Activated T-helper 17 cell treated with anti-CD3 and anti-CD28 coated beads, Interleukin-2, amount 50 U/mL, for 72 hours (primary cell): Measurements from ENCODE around the gene ARL8A. TPM values are rescaled to one million over a fixed set of nuclear protein-coding genes. Genes with fewer than 3 reads are reported as not detected.

Source experiments
- ATAC-seq: fragments of 150-1000 bp; cut with Tn5 transposase; replicated peaks from 2 replicates; pipeline ENCODE4 v1.10.0; 2021; ENCODE audit warnings: mild to moderate bottlenecking, moderate library complexity
- H3K27ac Mint-ChIP-seq: one replicate; pipeline ENCODE4 v1.8.0; 2022; ENCODE audit warnings: mixed read lengths
- H3K27me3 Mint-ChIP-seq: one replicate; pipeline ENCODE4 v1.8.0; 2022; ENCODE audit warnings: mixed read lengths
- H3K36me3 Mint-ChIP-seq: one replicate; pipeline ENCODE4 v1.8.0; 2022; ENCODE audit warnings: low read depth, mild to moderate bottlenecking, mixed read lengths
- H3K4me1 Mint-ChIP-seq: one replicate; pipeline ENCODE4 v1.8.0; 2022; ENCODE audit warnings: mixed read lengths
- H3K4me3 Mint-ChIP-seq: one replicate; pipeline ENCODE4 v1.8.0; 2022; ENCODE audit warnings: mild to moderate bottlenecking, mixed read lengths
- H3K9me3 Mint-ChIP-seq: one replicate; pipeline ENCODE4 v1.8.0; 2022; ENCODE audit warnings: mixed read lengths
- total RNA-seq, 2 donors: library from RNA; stranded (reverse); gene quantifications; one replicate each; pipeline ENCODE4 v1.2.3, GENCODE V29; 2022

ARL8A gene
- total RNA-seq, 2 donors from 2014 or later: 43.6 to 51.4 TPM

DNA sequence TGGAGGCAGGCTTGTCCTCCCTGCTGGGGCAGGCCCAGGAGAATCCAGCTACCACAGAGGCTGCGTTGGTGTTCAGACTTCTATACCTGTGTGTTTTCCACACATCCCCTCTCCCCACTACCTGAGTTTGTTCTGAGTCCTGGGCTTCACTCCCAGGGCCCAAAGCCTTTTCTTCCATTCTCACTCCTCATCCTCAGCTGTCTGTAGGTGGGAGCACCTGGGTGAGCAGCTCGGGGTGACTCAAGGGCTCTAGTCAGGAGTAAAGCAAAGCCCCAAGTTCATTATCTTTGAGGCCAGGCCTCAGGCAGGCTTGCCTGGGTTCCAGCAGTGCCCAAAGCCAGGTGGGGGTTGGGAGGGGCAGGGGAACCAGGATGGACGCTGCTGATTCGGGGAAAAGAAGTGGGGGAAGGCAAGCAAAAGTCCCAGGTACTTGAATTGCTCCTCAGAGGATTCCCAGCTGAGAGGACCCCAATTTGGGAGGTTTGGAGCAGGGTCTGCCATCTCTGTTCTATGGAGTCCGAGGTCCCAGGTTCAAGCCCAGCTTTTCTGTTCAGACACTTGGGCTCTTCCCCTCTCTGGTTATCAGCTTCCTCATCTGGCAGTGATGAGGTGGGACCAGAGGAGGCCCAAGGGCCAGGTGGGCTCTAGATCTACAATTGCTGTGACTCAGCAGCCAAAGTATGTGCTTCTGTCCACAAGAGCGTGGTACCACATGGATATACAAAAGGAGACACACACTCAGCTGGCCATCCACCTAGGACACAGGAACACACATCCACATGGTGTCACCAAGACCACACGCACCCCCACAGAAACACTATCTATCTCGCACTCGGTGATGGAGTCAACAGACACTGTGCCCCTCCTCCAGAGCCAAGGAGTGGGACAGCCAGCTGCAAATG, 21.7 kb upstream of the ARL8A start:
- no peaks in the 10 kb centered on the region for H3K27me3 Mint-ChIP-seq
- peak overlapping the region; percentile 100 for H3K27ac Mint-ChIP-seq
- H3K4me3 Mint-ChIP-seq: peak overlapping the region; percentile 100
- ATAC-seq: peak; percentile 11
- no peaks in the 10 kb centered on the region for H3K9me3 Mint-ChIP-seq
- peaks cover under 1% of the 10 kb centered on the region for H3K36me3 Mint-ChIP-seq
- H3K4me1 Mint-ChIP-seq: peaks cover 18% of the 10 kb centered on the region

DNA sequence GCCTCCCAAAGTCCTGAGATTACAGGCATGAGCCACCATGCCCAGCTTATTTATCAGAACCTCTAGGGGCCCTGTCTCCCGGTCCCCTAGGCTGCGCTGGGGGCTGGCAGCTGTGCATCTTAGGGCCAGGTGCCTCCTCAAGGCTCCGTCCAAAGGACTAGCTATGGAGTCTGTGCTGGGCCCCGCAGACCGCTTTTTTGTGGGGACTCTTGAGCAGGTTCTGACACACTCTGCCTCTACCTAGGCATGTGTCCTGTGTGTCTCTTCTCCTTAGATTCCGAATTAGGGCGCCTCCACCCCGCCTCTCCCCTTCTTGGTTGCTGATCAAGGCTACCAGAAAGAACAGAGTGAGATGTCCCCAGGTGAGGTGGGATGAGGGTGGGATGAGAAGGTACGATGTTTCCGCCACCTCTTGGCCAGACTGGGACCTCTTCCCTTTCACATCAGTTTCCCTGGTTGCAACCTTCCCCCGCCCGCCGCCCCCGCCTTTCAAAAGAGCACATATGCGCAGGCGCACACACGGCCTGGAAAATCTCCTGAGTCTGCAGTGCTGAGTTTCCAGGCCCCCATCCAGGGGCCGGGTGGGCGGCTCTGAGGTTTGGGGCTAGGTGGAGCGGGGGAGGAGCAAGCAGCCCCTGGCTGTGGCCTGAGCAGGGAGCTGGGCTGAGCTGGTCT, 20.9 kb upstream of the ARL8A start:
- peaks cover 8% of the 10 kb centered on the region for H3K36me3 Mint-ChIP-seq
- peak; percentile 36 for ATAC-seq
- peaks cover 18% of the 10 kb centered on the region for H3K4me1 Mint-ChIP-seq
- H3K27me3 Mint-ChIP-seq: no peaks in the 10 kb centered on the region
- no peaks in the 10 kb centered on the region for H3K9me3 Mint-ChIP-seq
- peak overlapping the region; percentile 100 for H3K27ac Mint-ChIP-seq
- H3K4me3 Mint-ChIP-seq: peak overlapping the region; percentile 100

DNA sequence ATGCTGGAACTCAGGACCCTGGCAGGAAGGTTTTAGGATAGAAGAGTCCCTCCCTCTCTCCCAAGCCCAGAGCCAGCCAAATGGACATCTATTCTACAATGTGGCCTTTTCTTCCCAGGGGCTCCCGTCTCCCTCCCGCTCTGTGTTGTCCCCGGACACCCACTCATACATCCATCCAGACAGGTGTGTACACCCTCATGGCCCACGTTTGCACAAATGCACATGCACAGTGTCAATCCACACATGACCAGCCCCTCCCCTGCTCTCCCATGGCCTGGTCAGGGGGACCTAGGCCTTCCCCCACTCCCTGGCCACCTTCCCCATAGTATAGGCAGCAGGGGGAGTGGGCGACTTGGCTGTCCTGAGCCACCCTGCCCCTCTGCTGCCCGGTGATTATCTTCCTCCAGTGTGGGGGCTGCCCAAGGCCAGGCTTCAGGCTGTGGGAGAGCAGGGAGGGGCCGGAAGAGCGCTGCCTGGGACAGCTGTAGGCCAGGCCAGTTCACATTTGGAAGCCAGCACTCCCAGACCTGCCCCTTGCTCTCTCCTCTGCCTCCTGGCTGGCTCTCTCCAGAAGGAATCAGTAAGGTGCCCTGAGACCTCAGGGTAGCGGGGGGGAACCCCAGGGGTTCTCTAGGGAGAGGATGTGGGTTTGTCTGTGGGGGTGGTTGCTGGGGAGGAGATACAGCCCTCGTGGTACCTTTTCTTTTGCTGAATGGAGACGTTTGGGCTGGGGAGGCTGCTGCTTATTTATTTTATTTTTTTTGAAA, 19.9 kb upstream of the ARL8A start:
- Mint-ChIP-seq H3K27ac (peak overlapping the region; percentile 100), H3K36me3 (peaks cover 17% of the 10 kb centered on the region), H3K4me3 (peak overlapping the region; percentile 100), H3K27me3 (no peaks in the 10 kb centered on the region), H3K4me1 (peaks cover 18% of the 10 kb centered on the region), H3K9me3 (no peaks in the 10 kb centered on the region)
- ATAC-seq: peak; percentile 61

DNA sequence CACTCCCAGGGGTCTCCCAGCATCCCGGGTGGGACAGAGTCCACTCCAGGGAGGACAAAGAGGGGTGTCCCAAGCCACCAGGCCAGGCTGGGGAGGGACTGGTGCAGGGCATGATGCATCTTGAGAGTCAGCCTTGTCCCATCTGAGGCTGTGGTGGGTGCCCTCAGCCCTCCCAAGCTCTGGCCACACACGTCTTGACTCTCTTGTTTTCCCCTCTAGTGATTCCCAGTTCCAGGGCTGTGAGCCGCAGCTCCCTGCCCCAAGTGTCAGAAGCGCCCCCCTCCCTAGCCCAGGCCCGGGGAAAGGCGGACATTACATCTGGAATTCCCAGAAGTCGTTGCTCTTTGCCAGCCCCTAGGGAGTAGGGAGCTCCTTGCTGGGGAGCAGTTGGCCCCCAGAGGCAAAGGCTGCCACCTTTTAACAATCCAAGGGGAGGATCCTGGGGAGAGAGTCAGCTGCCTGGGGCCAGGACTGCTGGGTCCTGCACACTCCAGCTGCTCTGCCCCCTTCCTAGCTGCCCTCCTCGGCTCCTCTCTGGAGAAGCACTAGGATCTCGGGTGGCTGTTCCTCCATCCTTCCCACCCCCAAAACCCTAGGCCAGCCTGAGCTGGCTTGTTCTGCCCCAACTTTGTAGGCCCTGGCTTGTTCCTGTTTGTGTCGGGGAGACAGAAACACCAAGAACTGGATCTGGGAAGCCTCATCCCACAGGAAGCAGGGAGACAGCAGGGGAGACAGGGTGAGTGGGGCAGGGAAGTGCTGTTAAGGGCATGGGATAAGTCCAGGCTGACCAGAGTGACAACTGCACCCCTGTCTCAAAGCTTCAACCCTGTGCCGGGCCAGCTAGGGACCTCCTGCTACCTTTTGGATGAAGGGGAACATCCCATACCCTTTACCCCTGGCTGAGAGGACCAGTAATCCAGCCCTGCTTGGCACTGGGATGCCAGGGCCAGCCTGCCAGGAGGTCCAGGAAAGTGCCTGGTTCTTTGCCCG, 19.0 kb upstream of the ARL8A start:
- no peaks in the 10 kb centered on the region for H3K27me3 Mint-ChIP-seq
- ATAC-seq: no peak
- H3K4me1 Mint-ChIP-seq: peaks cover 23% of the 10 kb centered on the region
- peak overlapping the region; percentile 100 for H3K27ac Mint-ChIP-seq
- peak overlapping the region; percentile 100 for H3K4me3 Mint-ChIP-seq
- no peaks in the 10 kb centered on the region for H3K9me3 Mint-ChIP-seq
- H3K36me3 Mint-ChIP-seq: peaks cover 26% of the 10 kb centered on the region

DNA sequence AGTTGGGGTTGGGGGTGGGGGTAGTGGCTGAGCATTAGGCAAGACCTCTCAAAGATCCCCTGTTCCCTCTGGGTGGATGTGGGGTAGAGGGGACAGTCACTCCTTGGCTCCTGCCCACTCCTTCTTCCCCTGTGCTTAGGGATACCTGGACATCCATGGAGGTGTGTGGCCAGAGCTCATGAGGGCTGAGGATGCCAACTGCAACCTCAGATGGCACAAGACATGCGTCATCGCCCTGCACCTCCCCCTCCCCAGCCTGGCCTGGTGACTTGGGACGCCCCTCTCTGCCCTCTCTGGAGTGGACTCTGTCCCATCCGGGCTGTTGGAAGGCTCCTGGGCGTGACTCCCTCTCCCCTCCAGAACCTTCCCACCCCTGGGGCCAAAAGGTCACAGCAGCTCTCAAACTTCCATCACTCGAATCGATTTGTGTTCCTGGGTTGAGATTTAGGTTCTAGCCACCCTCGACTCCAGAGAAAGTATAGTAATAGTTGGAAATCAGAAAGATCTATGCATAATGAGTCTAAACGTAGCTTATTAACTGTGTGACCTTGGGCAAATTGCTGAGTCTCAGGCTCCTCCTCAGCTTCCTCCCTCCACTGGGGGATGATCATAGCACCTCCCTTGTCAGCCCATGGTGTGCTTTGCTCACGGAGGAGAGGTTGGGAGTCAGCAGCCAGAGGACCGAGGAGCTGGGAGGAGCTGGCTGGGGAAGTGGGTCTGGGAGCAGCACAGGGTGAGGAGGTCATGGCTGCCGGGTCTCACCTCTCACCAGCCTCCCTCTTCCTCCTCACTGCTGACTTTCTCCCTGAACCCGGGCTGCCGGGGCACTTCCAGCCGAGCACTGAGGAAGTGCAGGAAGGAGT, 18.1 kb upstream of the ARL8A start:
- peaks cover 35% of the 10 kb centered on the region for H3K36me3 Mint-ChIP-seq
- peak overlapping the region; percentile 100 for H3K4me3 Mint-ChIP-seq
- no peaks in the 10 kb centered on the region for H3K27me3 Mint-ChIP-seq
- ATAC-seq: peak; percentile 13
- H3K27ac Mint-ChIP-seq: peak overlapping the region; percentile 100
- H3K9me3 Mint-ChIP-seq: no peaks in the 10 kb centered on the region
- H3K4me1 Mint-ChIP-seq: peaks cover 24% of the 10 kb centered on the region

DNA sequence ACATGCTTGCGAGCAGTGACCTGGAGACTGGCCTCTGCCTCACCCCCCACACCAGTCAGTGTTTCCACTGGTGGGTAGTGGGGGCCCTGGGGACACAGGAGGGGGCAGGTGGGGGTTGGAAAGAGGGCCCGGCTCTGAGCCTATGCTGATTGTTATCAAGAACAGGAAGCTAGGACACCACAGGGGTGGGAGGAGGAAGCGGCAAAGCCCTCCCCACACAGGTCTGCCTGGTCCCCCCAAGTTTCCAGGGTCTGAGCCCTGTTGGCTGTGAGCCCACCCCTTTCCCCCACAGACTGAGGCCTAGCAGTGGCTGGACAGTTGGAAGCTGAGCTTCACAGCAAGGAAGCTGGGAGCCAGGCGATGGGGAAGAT, 17.5 kb upstream of the ARL8A start:
- Mint-ChIP-seq H3K27me3 (no peaks in the 10 kb centered on the region), H3K9me3 (no peaks in the 10 kb centered on the region), H3K36me3 (peaks cover 42% of the 10 kb centered on the region), H3K4me1 (peaks cover 27% of the 10 kb centered on the region), H3K27ac (peak overlapping the region; percentile 100), H3K4me3 (peak overlapping the region; percentile 100)
- ATAC-seq: peak; percentile 11

DNA sequence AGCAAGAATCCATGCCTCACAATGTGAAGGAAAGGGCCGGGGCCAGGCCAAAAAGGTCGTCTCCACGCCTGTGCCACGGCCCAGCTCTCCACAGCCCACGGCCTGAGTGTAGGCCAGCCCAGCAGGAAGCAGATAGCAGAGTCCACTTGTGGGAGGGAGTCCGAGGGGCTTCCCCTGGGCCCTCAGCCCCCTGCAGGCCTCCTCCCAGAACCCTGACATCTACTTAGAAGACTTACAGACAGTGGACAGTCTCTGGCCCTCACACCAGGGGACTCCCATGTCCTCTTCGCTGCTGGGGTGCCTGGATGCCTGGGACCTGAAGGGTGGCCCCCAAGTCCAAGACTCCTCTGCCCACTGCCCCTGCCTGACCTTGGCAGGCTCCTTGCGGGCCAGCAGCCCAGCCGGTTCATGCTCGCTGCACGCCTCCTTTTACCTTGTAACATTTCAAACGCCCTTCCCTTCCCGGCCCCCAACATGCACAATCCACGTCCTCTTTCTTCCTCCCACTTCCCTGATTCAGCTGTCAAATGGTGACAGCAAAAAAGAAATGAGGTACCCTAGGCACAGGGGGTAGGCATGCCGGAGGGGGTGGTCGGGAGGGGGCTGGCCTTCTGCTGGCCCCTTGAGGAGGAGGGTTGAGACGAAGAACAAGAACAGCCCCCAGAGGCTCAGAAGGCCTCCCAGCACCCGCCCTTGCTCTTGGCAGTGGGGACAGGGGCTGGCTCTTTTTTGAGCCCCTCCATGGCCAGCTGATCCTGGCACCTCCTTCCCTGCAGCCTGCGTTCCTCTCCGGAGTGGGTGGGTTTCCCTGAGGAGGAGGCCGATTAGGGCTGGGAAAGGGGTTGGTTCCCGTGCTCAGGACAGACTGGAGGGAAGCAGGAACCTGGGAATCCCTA, 16.9 kb upstream of the ARL8A start:
- no peak for ATAC-seq
- Mint-ChIP-seq H3K9me3 (no peaks in the 10 kb centered on the region), H3K27ac (peak overlapping the region; percentile 100), H3K4me3 (peak overlapping the region; percentile 100), H3K27me3 (no peaks in the 10 kb centered on the region), H3K36me3 (peaks cover 48% of the 10 kb centered on the region), H3K4me1 (peaks cover 27% of the 10 kb centered on the region)

DNA sequence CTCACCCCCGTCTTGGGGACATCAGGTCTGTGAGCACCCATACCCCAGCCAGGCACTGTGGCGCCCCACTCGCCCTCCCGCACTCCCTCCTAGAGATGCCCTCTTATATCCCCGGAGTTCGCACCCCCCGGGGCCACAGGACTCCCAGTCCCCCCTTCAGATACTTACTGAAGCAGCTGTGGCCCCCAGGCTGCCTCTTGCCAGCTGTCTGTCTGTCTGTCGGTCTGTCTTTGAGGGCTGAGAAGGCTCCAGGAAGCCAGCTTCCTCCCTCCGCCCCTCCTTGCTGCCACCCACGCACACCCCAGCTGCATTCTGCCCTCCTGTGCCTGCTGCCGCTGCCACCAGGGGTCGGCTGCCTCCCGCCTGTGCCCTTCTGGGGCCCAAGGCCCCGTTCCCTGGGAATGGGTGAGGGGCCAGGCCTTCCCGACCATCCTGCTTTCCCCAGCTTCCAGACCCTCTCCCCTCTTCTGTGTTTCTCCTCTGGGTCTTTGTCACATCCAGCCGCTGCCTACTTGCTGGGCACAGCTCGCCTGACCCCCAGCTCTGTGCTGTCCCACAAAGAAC, 15.9 kb upstream of the ARL8A start, which contains the start of gene PTPN7:
PTPN7 (minus strand) TSS at position 226 of the 564 bp plus-strand sequence. CDS start 1,200 bp downstream, outside the sequence.
- H3K36me3 Mint-ChIP-seq: peaks cover 57% of the 10 kb centered on the region
- peaks cover 36% of the 10 kb centered on the region for H3K4me1 Mint-ChIP-seq
- H3K9me3 Mint-ChIP-seq: no peaks in the 10 kb centered on the region
- peak within 1 kb of the TSS; percentile 100 for H3K27ac Mint-ChIP-seq
- H3K4me3 Mint-ChIP-seq: peak within 1 kb of the TSS; percentile 100
- no peaks in the 10 kb centered on the region for H3K27me3 Mint-ChIP-seq
- ATAC-seq: peak; percentile 57

DNA sequence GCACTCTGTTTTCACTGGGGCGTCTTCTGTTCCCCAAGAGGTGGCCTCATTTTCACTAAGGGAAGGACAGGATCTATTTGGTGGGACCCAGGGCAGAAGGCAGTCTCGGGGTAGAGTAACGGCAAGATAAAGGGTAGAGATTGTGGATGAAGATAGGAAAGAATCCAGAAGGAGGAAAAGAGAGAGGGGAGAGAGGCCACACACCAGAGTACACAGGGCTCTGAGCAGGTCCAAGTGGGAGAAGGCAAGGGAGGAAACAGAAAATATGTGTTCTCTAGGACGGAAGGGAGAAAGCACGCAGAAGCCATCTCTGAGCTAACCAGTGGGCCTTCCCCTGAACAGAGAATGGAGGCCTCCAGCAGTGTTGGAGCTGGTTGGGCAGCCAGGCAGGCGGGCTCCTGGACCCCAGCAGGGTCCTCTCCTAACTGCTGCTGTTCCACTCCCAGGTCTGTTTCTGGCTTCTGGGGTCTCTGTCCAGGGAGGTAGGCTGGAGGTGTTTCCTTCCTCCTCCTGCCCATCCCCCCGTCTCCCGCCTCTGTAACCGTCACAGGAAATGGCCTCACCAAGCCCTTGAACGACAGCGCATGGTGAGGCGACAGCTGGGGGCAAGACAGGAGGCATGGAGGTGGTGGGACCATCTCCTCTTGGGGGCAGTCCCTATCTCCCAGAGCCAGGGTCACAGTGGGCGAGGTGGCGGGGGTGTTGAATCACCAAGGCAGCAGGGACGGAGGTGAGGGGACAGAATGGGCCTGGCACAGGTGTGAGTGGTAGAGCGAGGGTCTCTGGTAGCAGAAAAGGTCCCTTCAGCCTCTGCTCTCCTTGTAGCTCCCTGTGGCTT, 15.2 kb upstream of the ARL8A start:
- Mint-ChIP-seq H3K27me3 (no peaks in the 10 kb centered on the region), H3K9me3 (no peaks in the 10 kb centered on the region), H3K36me3 (peaks cover 64% of the 10 kb centered on the region), H3K27ac (peak overlapping the region; percentile 100), H3K4me3 (peak overlapping the region; percentile 100), H3K4me1 (peaks cover 41% of the 10 kb centered on the region)
- peak; percentile 52 for ATAC-seq

DNA sequence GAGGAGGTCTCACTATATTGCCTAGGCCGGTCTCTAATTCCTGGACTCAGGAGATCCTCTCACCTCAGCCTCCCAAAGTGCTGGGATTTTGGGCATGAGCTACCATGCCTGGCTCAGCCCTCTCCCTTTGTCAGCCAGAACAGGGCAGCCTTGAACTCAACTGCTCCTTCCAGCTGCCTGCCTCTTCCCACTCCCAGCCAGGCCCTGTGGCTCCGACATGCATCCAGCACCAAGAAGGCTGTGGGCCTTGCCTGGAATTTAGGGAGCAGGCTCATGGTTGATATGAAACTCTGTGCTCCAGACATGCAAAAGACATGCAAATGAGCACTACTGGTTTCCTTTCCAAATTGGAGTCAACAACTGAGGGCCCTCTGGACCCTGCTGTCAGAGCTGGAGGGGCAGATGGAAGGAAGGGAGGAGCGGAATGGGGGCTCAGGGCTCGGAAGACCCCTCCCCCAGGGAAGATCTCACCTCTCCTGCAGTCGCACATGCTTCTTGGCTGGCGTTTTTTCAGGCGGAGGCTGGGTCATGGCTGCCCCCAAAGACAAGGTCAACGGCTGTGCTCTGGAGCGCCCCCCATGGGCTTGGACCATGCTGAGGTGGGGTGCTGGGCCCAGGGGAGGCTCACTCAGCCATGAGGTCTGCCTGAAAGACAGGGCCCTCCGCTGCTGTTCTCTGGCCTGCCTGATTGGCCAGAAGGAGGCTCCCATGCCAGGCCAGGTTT, 14.4 kb upstream of the ARL8A start:
- Mint-ChIP-seq H3K9me3 (no peaks in the 10 kb centered on the region), H3K4me3 (peak overlapping the region; percentile 100), H3K36me3 (peaks cover 72% of the 10 kb centered on the region), H3K27ac (peak overlapping the region; percentile 100), H3K27me3 (no peaks in the 10 kb centered on the region), H3K4me1 (peaks cover 37% of the 10 kb centered on the region)
- ATAC-seq: peak; percentile 15

DNA sequence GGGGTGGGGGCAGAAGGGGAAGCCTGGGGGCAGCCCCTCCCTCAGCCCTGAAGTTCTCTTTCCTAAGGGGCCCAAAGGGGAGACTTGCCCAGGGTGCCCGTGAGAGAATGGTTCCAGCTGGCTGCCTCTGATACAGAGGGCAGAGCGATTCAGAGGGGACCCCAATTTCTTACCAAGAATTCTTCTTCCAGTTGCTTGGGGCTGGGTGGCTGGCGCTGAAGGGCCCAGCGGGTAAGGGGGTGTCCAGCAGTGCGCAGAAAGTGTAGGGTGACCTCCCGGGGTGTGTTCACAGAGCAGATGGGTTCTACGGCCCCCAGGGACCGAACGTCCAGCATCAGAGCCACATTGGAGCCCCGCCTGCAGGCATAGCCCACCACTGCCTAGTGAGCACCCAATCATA, 13.4 kb upstream of the ARL8A start:
- Mint-ChIP-seq H3K4me3 (peak overlapping the region; percentile 100), H3K36me3 (peaks cover 82% of the 10 kb centered on the region), H3K27me3 (no peaks in the 10 kb centered on the region), H3K27ac (peak overlapping the region; percentile 100), H3K4me1 (peaks cover 34% of the 10 kb centered on the region), H3K9me3 (no peaks in the 10 kb centered on the region)
- no peak for ATAC-seq
